Stimulated activated CD4-positive, alpha-beta T cell treated with anti-CD3 and anti-CD28 coated beads, Interleukin-2, amount 100 ng/mL, for 48 hours (primary cell): ENCODE measurements around the gene BABAM2.
A peak's percentile ranks its signal among the peaks of the same experiment; 100 is the strongest.

Experiments used
- DNase-seq, 2 donors: peaks; one replicate each; pipeline ENCODE4 v3.0.0-alpha.2; 2020

BABAM2 gene

DNA sequence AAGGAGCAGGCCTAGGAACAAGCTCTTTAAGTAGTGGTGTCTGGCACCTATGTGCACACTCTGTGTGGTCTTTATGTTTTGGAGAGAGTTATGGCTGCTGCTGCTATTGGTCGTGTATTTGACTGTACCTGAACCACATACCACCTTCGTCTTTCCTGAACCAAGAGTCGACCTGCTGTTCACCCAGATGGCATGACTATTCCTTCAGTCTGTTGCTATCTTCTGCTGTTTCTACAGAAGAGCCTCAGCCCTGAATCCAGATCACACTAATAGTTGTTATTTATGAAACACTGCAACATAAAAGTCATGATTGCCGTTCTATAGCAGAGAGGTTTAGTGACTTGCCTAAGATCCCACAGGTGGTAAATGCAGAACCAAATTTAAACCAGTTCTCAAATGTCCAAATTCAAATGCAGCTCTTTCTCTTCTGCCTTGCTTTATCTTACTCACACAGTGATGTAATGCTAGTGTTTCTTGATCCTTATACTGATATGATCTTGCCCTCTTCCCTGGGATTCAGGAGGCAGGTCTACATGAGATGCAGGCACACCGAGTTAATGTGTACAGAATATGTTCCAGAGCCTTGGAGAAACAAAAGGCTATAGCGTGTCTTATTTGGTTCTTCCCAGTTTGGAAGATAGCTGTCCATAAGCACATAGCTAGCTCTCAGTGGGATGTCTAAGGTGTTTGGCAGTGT lies 380.1 kb downstream of the BABAM2 start:
- DNase-seq = no peak

GRCh38 chr2:28271231-28271918 lies 380.8 kb downstream of the BABAM2 start:
- DNase-seq = no peak

GRCh38 chr2:28271919-28272250 lies 381.4 kb downstream of the BABAM2 start:
- DNase-seq = no peak

DNA sequence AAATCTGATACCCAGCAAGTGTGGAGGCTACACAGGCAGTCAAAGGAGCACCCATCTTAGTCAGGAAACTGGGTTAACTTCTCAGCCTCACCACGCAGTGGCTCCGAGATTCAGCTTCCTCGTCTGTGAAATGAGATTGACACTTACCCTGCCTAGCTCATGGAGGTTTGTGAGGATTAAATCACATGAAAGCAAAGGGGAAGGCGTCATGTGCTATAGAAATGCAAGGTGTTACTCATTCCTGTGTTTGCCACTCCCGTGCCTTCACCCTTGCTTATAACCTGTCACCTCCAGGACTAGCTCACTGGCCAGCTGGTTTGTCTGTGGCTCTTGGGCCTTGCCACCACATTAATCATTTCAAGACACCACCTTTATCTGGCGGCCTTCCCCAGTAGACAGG lies 383.2 kb downstream of the BABAM2 start:
- no peak for DNase-seq

GRCh38 chr2:28274911-28275685 lies 384.6 kb downstream of the BABAM2 start:
- no peak for DNase-seq

DNA sequence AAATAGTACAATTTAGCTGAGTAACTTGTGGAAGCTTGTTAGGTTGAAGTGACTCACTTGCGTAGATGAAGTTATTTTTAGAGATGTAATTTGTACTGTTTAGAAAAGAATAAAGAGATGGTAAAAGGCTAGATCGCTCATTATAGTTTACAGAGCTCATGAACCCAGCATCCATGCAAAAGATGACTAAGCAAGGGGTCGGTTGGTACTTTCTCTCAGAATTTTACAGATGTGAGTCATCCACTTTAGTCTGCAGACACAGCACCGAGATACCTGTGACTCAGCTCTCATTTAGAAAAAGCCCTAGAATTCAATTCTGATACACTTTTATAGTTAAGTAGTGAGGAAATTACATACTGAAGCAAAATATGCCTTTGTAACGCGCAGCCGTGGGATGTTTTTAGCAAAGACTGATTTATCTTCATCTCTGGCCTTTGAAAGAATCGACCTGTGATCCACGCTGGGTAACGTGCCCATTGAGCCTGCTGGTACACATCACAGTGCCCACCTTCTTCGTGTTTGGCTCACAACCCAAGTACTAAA lies 385.6 kb downstream of the BABAM2 start:
- peak in 1 of 2 donors; percentile 11 for DNase-seq

GRCh38 chr2:28276807-28277206 lies 386.3 kb downstream of the BABAM2 start:
- DNase-seq = no peak

DNA sequence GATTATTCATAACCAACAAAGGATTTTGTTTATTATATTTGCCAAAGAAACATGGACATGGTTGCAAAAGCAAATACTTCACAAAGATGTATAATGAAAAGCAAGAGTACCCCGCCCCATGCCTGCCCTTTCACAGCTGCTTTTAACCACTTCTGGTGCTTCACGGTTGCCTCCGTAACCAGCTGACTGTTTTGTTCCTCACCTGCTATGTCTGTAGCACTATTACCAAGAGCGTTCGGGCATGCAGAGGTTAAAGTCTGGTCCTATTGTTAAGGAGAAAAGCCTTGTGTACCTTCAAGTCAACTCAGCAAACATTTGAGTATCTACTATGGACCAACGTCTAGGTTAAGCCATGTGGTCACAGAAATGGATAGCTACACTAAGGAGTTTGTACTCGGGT lies 386.9 kb downstream of the BABAM2 start:
- no peak for DNase-seq

- DNase-seq = no peak
Observed at GRCh38 chr2:28279371-28279770, 388.8 kb downstream of the BABAM2 start.

GRCh38 chr2:28280619-28281018 lies 390.1 kb downstream of the BABAM2 start:
- no peak for DNase-seq

GRCh38 chr2:28281739-28282138 lies 391.2 kb downstream of the BABAM2 start:
- DNase-seq = no peak

DNA sequence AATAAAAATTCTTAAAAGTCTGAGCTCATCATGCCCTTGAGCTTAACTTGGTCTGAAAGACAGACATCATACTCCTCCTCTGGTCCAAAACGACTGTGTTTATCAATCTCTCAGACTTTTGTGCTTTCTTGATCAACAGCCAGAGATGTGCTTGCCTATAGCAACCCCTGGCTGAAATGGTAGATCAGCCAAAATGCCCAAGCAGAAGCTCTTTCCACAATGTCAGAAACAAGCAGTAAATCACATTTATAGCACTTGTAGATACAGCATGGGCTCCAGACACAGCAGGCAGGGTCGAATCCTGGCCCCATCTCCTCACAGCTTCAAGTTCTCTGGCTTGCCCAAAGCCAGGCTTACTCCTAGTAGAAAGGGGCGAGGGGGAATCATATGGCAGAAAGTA lies 391.7 kb downstream of the BABAM2 start:
- DNase-seq = no peak

- no peak for DNase-seq
Observed at GRCh38 chr2:28282861-28283646, 392.5 kb downstream of the BABAM2 start.

DNA sequence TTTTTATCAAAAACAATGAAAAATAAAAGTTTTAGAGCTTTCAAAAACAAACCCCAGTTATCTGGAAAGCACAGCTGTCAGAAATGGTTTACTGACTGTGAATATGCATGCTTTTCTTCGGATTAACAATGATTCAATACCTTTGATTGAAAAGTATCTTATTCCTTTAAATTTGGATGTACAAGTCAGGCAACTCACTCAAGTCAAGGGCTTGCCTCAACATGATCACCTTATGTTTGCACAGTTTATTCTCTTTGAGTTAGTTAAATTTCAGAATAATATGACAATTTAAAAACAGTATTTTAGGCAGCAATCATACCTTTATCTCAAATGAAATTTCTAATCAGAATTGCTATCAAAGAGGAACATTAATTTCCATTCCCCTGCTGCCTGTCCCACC lies 393.3 kb downstream of the BABAM2 start:
- no peak for DNase-seq

DNA sequence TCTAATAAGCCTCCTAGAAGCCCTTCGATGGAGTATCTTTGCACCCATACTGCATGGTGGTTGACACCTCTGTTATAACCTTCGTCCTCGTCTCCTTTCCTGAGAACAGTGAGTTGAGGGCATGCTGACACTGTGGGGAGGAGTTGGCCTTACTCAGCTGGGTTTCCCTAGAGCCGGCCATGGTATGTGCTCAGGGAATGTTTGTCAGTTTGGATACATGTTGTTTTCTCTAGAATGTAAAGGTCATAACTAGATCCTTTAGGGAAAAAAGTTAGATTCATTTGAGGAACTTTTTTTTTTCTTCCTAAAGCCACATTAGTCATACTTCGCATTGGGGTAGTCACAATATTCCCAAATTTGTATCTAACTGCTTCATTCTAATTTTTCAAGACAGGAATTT lies 396.1 kb downstream of the BABAM2 start:
- no peak for DNase-seq

- DNase-seq = no peak
Observed at GRCh38 chr2:28287256-28287915, 396.9 kb downstream of the BABAM2 start.

- no peak for DNase-seq
Observed at GRCh38 chr2:28288620-28289019, 398.1 kb downstream of the BABAM2 start.

- no peak for DNase-seq
Observed at GRCh38 chr2:28291811-28292440, 401.4 kb downstream of the BABAM2 start.

- no peak for DNase-seq
Observed at GRCh38 chr2:28292491-28292890, 402.0 kb downstream of the BABAM2 start.

GRCh38 chr2:28293416-28293815 lies 402.9 kb downstream of the BABAM2 start:
- DNase-seq = no peak

DNA sequence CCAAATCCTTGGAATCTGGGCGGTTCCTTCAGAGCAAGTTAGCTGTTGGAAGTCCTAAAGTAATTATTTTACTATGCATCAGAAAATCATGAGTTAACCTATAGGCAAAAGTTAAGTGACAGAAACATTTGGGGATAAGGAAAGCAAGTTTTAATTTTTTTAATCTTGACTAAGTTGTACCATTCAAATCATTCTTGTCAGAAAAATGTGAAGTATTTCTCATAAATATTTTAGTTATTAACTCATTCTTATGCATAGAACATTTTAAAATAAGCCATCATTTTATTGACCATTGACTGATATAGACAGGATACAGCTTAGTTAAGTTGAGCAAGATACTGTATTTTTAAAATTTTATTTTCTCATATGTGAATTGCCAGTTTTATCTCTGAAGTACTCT lies 403.9 kb downstream of the BABAM2 start:
- DNase-seq = no peak

GRCh38 chr2:28296243-28296642 lies 405.7 kb downstream of the BABAM2 start:
- no peak for DNase-seq
